ENCODE measurements around the gene RALGPS1.

- TF ChIP-seq CTCF (IDR thresholded peaks at IDR 0.05; ENCODE audit: insufficient read depth, low read length) (no peak), GABPA (IDR thresholded peaks at IDR 0.05; ENCODE audit: low read depth) (no peak), POLR2AphosphoS5 (IDR thresholded peaks at IDR 0.05; ENCODE audit: low read depth) (no peak), REST (IDR thresholded peaks at IDR 0.05; ENCODE audit: insufficient replicate concordance, low read depth) (no peak)
These were observed 232.7 kb downstream of the RALGPS1 start for GRCh38 chr9:127147251-127147650.
